ENCODE results near the gene SFTPD. TPM values are rescaled to one million over a fixed set of nuclear protein-coding genes. Genes with fewer than 3 reads are reported as not detected.
A peak's percentile ranks its signal among the peaks of the same experiment; 100 is the strongest.
"Not testable (repeated sequence)": the region's sequence is repeated elsewhere in the genome, so short reads cannot be mapped to it uniquely, and the experiment has no call there.

Gene SFTPD
- polyA plus RNA-seq, 10 donors: 0.79 to 2.0 (median 1.1) TPM

- no peak for DNase-seq
These were observed 21.6 kb downstream of the SFTPD start for GRCh38 chr10:79927111-79927828.

GRCh38 chr10:79926037-79926436, 22.9 kb downstream of the SFTPD start:
- no peak for DNase-seq

GRCh38 chr10:79925614-79926013, 23.3 kb downstream of the SFTPD start:
- no peak for DNase-seq

GRCh38 chr10:79923669-79924068, 25.2 kb downstream of the SFTPD start:
- DNase-seq: no peak

DNA sequence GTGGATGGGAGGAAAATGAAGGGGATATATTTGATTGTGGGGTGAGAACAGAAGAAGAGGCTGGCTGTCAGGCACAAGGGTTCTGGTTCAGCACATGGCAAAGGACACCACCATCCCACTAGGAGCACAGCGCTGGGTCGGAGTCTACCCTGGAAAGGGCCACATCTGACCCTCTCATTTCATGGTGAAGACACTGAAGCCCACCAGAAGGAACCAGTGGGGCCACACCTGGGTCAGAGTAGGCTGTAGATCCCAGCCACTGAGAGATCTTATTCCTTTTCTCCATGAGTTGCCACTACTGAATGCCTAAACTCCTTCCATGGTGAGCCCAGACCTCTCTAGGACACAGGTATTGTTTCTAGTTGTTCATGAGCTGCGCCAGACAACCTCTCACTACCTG, 25.8 kb downstream of the SFTPD start:
- DNase-seq: no peak

DNA sequence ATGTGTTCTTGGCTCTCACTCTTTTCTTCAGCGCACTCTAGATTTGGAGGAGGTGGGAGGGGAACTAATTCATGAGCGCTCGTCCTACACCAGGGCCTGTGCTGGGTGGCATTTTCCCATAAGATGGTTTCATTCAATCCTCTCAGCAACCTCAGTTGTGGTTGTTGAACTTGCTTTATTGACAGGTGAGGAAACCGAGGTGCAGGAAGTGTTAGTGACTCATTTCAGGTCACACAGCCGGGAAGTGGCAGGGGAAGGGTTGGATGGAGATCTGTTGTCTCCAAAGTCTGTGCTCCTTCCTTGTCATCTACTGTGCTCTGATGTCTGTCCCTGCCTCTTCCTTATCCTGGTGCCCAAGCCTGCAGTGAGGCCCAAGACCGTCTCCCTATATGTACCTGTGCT, 26.9 kb downstream of the SFTPD start:
- not testable (repeated sequence) for DNase-seq

DNA sequence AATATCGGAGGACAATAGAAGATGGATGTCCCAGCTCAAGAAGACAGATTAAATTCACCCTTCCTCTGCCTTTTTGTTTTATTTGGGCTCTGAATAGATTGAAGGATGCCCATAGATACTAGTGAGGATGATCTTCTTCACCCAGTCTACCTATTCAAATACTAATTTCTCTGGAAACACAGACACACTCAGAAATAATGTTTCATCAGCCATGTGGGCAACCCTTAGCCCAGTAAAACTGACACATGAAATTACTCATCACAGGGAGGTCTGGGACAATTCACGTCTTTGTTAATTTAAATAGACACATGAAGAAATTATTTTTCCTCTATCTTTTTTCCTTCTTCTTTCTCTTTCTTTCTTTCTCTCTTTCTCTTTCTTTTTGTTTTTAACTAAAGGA, 33.1 kb downstream of the SFTPD start:
- not testable (repeated sequence) for DNase-seq

DNA sequence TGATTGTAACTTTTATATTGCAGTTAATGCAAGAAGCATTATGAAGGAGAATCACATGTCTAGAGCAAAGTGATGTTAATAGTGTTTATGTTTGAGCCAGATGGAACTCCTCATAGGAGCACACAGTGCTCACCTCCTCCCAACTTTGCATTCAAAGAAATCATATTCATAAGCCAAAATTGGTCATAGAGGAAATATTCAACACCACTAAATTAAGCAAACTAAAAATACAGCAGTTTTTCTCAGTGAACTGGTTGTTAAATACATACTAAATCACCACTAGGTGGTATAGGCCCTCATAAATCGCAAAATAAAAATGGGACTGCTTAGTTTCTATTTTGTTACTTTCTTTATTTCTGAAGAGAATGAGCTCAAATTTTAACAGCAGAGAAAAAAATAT, 34.4 kb downstream of the SFTPD start:
- not testable (repeated sequence) for DNase-seq

DNA sequence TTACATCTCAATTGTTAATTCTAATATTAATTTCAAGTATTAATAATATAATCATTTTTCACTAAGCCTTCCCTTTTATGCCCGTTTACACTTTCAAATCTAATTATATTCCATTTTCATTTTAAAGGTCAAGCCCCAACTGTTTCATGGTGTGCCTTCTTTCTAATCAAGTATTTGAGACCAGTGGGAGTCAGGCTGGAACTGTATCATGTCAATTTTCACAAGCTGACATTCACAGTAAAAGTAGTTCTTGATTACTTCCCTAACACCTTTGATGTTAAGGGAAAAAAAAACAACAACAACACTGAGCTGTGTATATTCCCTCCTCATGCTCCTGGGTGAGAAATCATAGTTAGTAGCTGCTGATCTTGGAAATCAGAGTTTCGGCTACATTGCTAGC, 38.1 kb downstream of the SFTPD start:
- DNase-seq: no peak

DNA sequence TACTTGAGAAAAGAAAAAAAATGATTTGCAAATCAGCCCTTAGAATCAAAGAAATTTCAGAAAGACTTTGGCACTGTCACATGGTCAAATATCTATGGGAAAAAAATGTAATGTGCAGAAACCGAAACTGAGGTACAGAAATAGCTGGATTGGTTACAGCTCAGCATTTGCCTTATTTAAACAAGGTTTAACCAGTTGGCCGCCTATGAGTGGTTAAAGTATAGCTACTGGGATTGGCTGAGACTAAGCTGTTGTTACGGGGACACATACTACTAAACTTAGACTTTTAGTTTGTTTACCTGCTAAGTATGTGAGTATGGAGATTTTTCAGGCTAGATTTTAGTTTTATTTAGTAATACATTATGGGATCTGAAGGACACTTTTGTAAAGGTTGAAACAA, 38.6 kb downstream of the SFTPD start:
- DNase-seq: no peak

GRCh38 chr10:79905322-79906314, 43.3 kb downstream of the SFTPD start:
- DNase-seq: no peak

GRCh38 chr10:79904671-79905321, 44.1 kb downstream of the SFTPD start:
- DNase-seq: peak; percentile 53 to 88 (median 74)

GRCh38 chr10:79901571-79901970, 47.3 kb downstream of the SFTPD start:
- not testable (repeated sequence) for DNase-seq

DNA sequence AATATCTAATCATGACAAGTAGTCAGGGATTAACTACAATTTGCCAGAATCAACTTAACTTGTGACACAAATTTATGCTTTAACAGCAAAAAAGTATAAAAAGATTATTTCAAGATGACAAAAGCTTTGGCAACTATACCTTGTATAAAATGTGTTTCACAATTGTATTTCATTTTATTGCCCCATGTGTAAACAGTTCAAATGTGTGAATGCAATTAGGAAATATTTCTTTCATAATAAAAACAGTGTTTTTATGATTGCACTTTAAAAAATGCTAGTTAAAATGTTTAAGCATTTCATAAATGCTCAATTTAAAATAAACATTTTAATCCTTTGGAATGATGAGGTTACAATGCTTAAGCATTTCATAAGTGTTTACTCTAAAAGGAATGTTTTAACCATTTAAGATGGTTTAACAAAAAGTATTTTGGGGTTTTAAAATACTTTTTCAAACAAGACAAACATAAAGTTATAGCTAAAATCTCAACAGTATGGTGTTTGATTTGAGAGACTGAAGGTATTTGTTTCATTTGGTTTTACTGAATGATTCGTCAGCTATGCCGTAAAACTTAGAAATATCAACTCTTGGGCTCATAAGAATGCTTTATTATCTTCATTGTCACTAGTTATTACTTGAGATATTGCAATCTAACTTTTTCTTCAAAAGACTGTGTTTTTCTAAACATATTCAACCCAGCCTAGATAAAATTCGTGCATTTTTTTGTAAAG, 50.1 kb downstream of the SFTPD start:
- DNase-seq: no peak

DNA sequence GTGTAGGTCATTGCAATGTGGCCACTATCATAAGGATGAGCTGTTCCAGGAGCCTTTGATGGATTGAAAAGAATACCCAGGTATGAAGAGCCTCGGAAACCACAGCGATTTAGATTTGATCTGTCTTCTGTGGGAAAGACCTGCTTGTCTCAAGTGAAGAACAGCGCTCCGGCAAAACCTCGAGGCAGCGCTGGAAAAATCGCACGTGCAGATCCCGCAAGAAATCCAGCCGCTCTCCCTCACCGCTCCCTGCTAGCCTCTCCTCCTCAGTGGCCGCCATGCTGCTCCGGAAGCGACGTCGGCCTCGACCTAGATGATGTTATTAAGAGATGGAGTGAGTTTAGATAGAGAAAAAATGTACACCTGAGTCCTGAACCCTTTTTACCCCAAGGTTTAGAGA, 56.0 kb downstream of the SFTPD start:
- DNase-seq: not testable (repeated sequence)

- no peak for DNase-seq
These were observed 58.4 kb downstream of the SFTPD start for GRCh38 chr10:79890469-79890868.

DNA sequence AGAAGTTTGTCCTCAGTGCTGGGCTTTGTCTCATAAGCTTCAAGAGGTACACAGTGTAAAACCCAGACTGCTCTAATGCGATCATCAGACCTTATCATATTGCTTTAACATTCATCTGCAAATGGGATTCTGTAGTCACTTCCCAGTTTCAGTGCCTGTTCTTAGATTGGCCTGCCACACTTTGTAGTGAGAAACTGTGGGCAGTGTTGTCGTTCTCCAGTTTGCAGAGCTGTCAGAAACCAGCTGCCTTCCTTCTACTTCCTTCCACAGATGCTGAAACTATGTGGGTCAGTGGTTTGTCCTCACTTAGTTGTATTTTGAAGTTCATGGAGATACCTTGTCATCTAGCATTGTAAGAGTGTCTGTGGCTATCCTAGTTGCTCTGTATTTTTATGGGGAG, 59.9 kb downstream of the SFTPD start:
- not testable (repeated sequence) for DNase-seq

Data from muscle of back (tissue), 11 donors.